Lower leg skin (tissue), 4 donors: Measurements from ENCODE around the gene MYL5. TPM values are rescaled to one million over a fixed set of nuclear protein-coding genes. Genes with fewer than 3 reads are reported as not detected.
A peak's percentile ranks its signal among the peaks of the same experiment; 100 is the strongest.

Experiments
- DNase-seq, 2 donors: peaks; one replicate each; pipeline ENCODE4 v3.0.0-alpha.2; 2019; ENCODE audit warnings: low spot score in 2 of 2
- H3K4me3 ChIP-seq: fragments of 200-600 bp; sonication (generic); 2 replicates; pipeline ENCODE4 v1.5.1; 2017; ENCODE audit warnings: mild to moderate bottlenecking, low read depth; ENCODE audit not compliant: poor library complexity, severe bottlenecking
- POLR2A ChIP-seq, 2 donors: fragments of 450-650 bp; IDR thresholded peaks; one replicate each; pipeline ENCODE4 v1.6.1; 2016 to 2017; ENCODE audit warnings: antibody characterized with exemption in 2 of 2, mild to moderate bottlenecking in 1 of 2, moderate library complexity in 1 of 2
- WGBS, 2 donors: methylation state at CpG; one replicate each; pipeline ENCODE4 v1.1.5; 2018; 5-methylcytosine and 5-hydroxymethylcytosine counted together
- intact Hi-C: fragments of 100-400 bp; cut with DNase I; formaldehyde crosslinking; loops from one replicate; pipeline ENCODE4 v1.15.0; 2023; ENCODE audit warnings: low total_unique reads
- total RNA-seq, 4 donors: library from RNA; depleted of rRNA; stranded (reverse); fragments of >200 nt; gene quantifications; one replicate each; pipeline ENCODE4 v1.1.0, GENCODE V29; 2016
- TF ChIP-seq, protein P1 (sequence below), 3 donors: fragments of 450-650 bp; IDR thresholded peaks; one replicate each; pipeline ENCODE4 v1.5.1; 2016; ENCODE audit warnings: antibody characterized with exemption in 3 of 3, mild to moderate bottlenecking in 3 of 3, moderate library complexity in 2 of 3

MYL5 gene
- 10 to 100 TPM in 1 of 4 donors, 1 to 10 TPM in 3; 7.2 to 31.4 (median 7.7) TPM for total RNA-seq

DNA sequence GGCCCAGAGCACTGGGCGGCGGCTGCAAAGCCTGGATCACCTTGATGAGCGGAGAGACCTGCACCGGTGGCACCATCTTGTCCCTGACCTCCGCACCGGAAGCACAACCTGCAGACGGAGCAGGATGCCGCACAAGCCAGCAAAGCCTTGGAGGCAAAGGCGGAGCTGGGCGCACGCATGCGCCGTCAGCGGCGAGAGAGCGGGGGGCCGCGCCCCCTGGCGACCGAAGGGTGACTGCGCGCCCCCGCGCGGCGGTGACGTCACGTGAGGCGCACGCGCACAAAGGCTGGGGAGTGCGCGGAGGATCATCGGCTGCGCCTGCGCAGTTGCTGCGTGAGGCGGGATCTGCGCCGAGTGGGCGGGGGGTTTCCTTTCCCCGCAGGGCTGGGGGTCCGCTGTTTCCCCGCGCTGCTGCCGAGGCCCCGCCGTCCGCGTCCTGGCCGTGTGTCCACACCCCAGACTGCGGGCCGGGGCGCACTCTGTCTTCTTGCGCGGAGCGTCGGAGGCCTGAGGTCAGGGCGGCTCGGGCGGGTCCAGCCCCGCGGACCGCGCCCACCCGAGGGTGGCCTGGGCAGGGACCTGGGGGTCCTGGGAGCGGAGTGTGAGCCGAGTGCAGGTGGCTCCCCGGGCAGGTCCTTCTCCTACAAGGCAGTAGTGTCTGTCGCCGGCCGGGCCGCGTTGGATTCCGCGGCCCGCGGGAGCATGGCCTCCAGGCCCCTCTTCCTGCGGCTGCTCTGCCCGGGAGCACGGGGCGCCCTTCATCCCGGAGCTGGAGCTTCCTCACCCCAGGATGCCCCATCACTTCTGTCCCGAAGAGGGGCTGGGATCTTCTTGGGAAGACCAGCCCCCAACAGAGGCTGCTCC lies at the start of gene MYL5, which contains the start of gene ATP5ME:
TSS of gene MYL5 (plus strand) at position 371 of the 864 bp plus-strand sequence. CDS start 3,485 bp downstream, outside the sequence.
TSS of gene ATP5ME (minus strand) at position 105 of the 864 bp plus-strand sequence. CDS start at position 76, 29 bp downstream.
- WGBS, 2 donors = 0% methylated on average over 32 to 34 of the region's 84 CpGs
- DNase-seq = peak; percentile 95 to 99
- H3K4me3 ChIP-seq = peak within 1 kb of the TSS; percentile 72
- TF ChIP-seq, protein P1, sequence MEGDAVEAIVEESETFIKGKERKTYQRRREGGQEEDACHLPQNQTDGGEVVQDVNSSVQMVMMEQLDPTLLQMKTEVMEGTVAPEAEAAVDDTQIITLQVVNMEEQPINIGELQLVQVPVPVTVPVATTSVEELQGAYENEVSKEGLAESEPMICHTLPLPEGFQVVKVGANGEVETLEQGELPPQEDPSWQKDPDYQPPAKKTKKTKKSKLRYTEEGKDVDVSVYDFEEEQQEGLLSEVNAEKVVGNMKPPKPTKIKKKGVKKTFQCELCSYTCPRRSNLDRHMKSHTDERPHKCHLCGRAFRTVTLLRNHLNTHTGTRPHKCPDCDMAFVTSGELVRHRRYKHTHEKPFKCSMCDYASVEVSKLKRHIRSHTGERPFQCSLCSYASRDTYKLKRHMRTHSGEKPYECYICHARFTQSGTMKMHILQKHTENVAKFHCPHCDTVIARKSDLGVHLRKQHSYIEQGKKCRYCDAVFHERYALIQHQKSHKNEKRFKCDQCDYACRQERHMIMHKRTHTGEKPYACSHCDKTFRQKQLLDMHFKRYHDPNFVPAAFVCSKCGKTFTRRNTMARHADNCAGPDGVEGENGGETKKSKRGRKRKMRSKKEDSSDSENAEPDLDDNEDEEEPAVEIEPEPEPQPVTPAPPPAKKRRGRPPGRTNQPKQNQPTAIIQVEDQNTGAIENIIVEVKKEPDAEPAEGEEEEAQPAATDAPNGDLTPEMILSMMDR (IDR thresholded peaks at IDR 0.05) = peak in 1 of 3 donors; percentile 64
- peak in 1 of 2 donors; percentile 54 for TF ChIP-seq POLR2A (IDR thresholded peaks at IDR 0.05)
- intact Hi-C loops = no loop called here

DNA sequence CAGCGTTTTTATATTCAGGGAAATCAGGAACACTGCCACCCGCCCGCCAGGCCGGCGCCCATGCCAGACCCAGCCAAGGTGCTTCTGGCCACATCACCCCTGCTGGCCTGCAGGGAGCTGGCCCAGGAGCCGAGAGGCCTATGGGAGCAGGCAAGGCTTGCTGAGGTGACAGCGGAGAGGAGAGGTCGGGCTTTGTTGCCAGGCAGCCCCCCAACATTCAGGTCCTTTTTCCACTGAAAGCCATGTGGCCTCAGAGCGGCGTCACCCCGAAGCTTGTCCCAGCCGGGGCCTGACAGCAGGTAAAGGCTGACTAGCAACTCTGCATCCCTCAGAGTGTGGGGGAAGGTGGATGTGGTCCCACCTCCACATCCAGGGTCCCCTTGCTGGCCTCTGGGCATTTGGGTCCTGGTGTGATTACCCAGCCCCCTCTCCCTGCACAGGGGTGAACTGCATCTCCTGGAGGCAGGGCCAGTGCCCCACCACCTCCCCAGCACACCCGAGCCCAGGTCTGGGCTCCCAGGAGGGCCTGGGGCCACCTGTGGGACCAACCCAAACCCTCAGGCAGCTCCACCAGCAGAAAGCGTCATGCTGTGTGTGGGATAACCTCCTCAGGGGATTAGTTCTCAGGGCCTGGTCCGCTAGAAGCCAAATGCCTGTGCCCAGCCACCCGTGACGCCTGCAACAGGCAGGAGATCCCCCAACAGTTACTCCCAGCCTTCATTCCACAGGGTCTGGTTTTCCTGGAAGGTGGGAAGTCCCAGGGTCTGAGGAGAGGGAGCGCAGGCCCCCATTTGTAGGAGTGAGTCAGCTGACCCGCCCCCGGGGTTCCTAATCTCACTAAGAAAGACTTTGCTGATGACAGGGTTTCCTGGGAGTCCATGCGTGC lies 49.4 kb upstream of the MYL5 start, which contains the start of gene PDE6B:
TSS of gene PDE6B (plus strand) at position 869 of the 886 bp plus-strand sequence. CDS start 54 bp downstream, outside the sequence.
- TF ChIP-seq, protein P1 (IDR thresholded peaks at IDR 0.05) = no peak
- no peak for TF ChIP-seq POLR2A (IDR thresholded peaks at IDR 0.05)
- 73% methylated on average over 21 of the region's 21 CpGs for WGBS, 2 donors
- no peak within 1 kb of the TSS for H3K4me3 ChIP-seq
- no peak for DNase-seq
- intact Hi-C loops = no loop called here

- WGBS, 2 donors = 93 to 97% methylated on average over 26 to 31 of the region's 39 CpGs
- DNase-seq = no peak
- intact Hi-C loops = no loop called here
- no peak overlapping the region for H3K4me3 ChIP-seq
- TF ChIP-seq POLR2A (IDR thresholded peaks at IDR 0.05) = no peak
- TF ChIP-seq, protein P1 (IDR thresholded peaks at IDR 0.05) = no peak
Measured at GRCh38 chr4:625631-626161, 48.6 kb upstream of the MYL5 start.

DNA sequence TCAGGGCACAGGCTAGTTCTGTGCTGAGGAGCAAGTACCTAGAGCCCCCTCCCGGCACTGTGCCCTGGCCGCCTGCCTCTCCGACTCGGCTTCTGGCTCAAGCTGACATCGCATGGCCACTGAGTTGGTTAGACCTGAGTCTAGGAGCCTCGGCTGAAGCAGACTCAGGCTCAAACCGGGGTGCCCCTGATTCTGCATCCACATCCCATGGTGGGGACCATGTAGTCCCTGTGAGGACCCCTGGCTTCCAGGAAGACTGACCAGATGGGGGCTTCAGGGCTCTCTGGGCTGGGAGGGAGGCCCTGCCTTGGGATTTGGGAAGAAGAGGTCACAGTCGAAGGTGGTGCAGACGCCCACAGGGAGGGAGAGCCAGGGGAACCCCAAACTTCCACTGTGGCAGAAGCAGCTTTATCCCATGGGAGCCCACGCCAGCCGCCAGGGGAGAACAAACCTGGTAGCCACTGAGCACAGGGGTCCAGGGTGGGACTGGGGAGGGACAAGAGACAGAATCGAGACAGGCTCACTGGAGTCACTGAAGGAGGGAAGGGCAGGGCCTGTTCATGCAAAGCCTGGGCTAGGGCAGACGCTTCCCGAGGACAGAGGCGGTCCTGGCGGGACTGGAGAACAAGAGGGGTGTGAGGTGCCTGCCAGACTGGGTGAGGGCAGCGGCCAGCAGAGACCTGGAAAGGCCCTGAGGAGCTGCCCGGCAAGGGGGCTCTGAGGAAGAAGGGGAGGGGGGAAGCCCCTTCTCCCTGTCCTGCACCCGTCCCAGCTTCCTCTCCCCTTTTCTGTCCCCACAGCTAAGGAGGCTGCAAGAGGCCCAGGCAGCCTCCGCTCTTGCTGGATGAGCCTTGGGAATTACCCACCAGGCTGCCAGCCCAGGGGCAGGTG lies 47.9 kb upstream of the MYL5 start:
- WGBS, 2 donors = 68 to 71% methylated on average over 15 to 18 of the region's 20 CpGs
- no peak for TF ChIP-seq POLR2A (IDR thresholded peaks at IDR 0.05)
- TF ChIP-seq, protein P1 (IDR thresholded peaks at IDR 0.05) = no peak
- no peak overlapping the region for H3K4me3 ChIP-seq
- peak in 1 of 2 donors; percentile 81 for DNase-seq
- intact Hi-C loops = no loop called here
